ENCODE measurements around the gene RPS27A. TPM values are rescaled to one million over a fixed set of nuclear protein-coding genes. Genes with fewer than 3 reads are reported as not detected.

RPS27A gene
- total and polyA plus RNA-seq, 10 of the 15 experiments (the other 5 are each of a cell fraction or from before 2014, with no cell fraction given) = 1,460 to 4,705 (median 1,996) TPM

GRCh38 chr2:55282110-55282917 lies 49.8 kb downstream of the RPS27A start (continued):
- TF ChIP-seq CTCF (IDR thresholded peaks at IDR 0.05 in 2 of 3, conservative IDR thresholded peaks at IDR 0.05 in 1 of 3; ENCODE audit: control insufficient read depth in 2 of 3, extremely low read depth in 1 of 3, insufficient read depth in 1 of 3, low read depth in 3 of 3, low read length in 3 of 3) = no peak
- TF ChIP-seq KAT2A (conservative IDR thresholded peaks at IDR 0.05; ENCODE audit: control insufficient read depth, low read depth, low read length) = no peak
- peak in 1 of 2 experiments; percentile 24; a peak in 1 of 4 replicates for TF ChIP-seq SRF (IDR thresholded peaks at IDR 0.05; ENCODE audit: low read depth in 2 of 2, low read length in 2 of 2)
- no peak for TF ChIP-seq EED (IDR thresholded peaks at IDR 0.05; ENCODE audit: low read depth)
- no peak for TF ChIP-seq SIN3A (IDR thresholded peaks at IDR 0.05; ENCODE audit: low read depth, low read length)
- TF ChIP-seq MEF2A (IDR thresholded peaks at IDR 0.05; ENCODE audit: insufficient read depth, low read depth, low read length) = no peak
- TF ChIP-seq MXI1 (IDR thresholded peaks at IDR 0.05; ENCODE audit: low read depth, low read length) = no peak; the same call in none of the 2 replicates
- no peak for TF ChIP-seq SMAD1 (IDR thresholded peaks at IDR 0.05; ENCODE audit: low read depth, partially characterized antibody)
- TF ChIP-seq BACH1 (IDR thresholded peaks at IDR 0.05; ENCODE audit: borderline replicate concordance) = peak; percentile 81; the same call in 1 of the 2 replicates
- TF ChIP-seq YY1 (IDR thresholded peaks at IDR 0.05; ENCODE audit: low read depth, low read length) = peak; percentile 93
- TF ChIP-seq BMI1 (IDR thresholded peaks at IDR 0.05; ENCODE audit: borderline replicate concordance) = no peak; the same call in 1 of the 2 replicates
- TF ChIP-seq TAF1 (IDR thresholded peaks at IDR 0.05; ENCODE audit: borderline replicate concordance, low read depth, low read length) = peak; percentile 82; the same call in 1 of the 2 replicates
- no peak for TF ChIP-seq NFYB (IDR thresholded peaks at IDR 0.05; ENCODE audit: insufficient read depth, low read depth, low read length)
- 0 out of 2 replicates have a peak, but pooled peaks have one; percentile 6 for TF ChIP-seq ZNF217 (IDR thresholded peaks at IDR 0.05)
- no peak for TF ChIP-seq IRF3 (IDR thresholded peaks at IDR 0.05)
- TF ChIP-seq FOXK2 (IDR thresholded peaks at IDR 0.05) = no peak
- no peak for TF ChIP-seq NR2C1 (IDR thresholded peaks at IDR 0.05)
- no peak for TF ChIP-seq ZNF384 (IDR thresholded peaks at IDR 0.05; ENCODE audit: borderline replicate concordance, low read depth, low read length)
- TF ChIP-seq MAX (IDR thresholded peaks at IDR 0.05; ENCODE audit: low read depth, low read length) = peak; percentile 30; the same call in 1 of the 2 replicates
- no peak for TF ChIP-seq ATF7 (IDR thresholded peaks at IDR 0.05; ENCODE audit: low read depth)
- TF ChIP-seq SREBF2 (IDR thresholded peaks at IDR 0.05; ENCODE audit: low read length) = no peak
- TF ChIP-seq RAD21 (IDR thresholded peaks at IDR 0.05; ENCODE audit: insufficient read depth, low read depth, low read length) = no peak
- TF ChIP-seq SUPT20H (IDR thresholded peaks at IDR 0.05; ENCODE audit: borderline replicate concordance, control insufficient read depth, low read depth, low read length) = no peak
- TF ChIP-seq ATF3 (IDR thresholded peaks at IDR 0.05; ENCODE audit: borderline replicate concordance, extremely low read depth, low read depth, low read length) = no peak
- no peak for TF ChIP-seq IRF5 (IDR thresholded peaks at IDR 0.05; ENCODE audit: borderline replicate concordance)

Measured in GM12878 (cell line).